HepG2 (cell line): ENCODE data around the gene KIAA1549. TPM values are rescaled to one million over a fixed set of nuclear protein-coding genes. Genes with fewer than 3 reads are reported as not detected.

Experiments
- ARID2 ChIP-seq: sonication (generic); formaldehyde crosslinking; IDR thresholded peaks from 2 replicates; pipeline ENCODE4 v1.8.1; 2022; ENCODE audit warnings: mild to moderate bottlenecking, missing genetic modification reagents, borderline replicate concordance
- ASH2L ChIP-seq: fragments of 300-600, 200-600 bp; sonication (generic); IDR thresholded peaks from 2 replicates; pipeline ENCODE4 v1.7.0; 2017; ENCODE audit warnings: low read depth, mild to moderate bottlenecking, moderate library complexity, mixed read lengths, low read length; ENCODE audit not compliant: insufficient read length
- CBX2 ChIP-seq, 2 experiments: fragments of 200-600 bp in 1 of 2; sonication (generic); formaldehyde crosslinking in 1 of 2; IDR thresholded peaks; 2 replicates each; pipeline versions ENCODE4 v1.7.0 to v1.8.1; 2018 to 2022; ENCODE audit warnings: low read depth in 2 of 2, low read length in 1 of 2, mild to moderate bottlenecking in 1 of 2, missing genetic modification reagents in 1 of 2
- CCDC6 ChIP-seq: sonication (generic); formaldehyde crosslinking; IDR thresholded peaks from 2 replicates; pipeline ENCODE4 v1.8.1; 2022; ENCODE audit warnings: mild to moderate bottlenecking, missing genetic modification reagents, moderate library complexity
- DPF2 ChIP-seq: sonication (generic); formaldehyde crosslinking; IDR thresholded peaks from 2 replicates; pipeline ENCODE4 v1.4.0; 2020; ENCODE audit warnings: mild to moderate bottlenecking, low read depth, missing genetic modification reagents, borderline replicate concordance
- E2F1 ChIP-seq: sonication (generic); formaldehyde crosslinking; IDR thresholded peaks from 2 replicates; pipeline ENCODE4 v1.5.0; 2020; ENCODE audit warnings: missing genetic modification reagents
- E2F2 ChIP-seq: sonication (generic); formaldehyde crosslinking; IDR thresholded peaks from 2 replicates; pipeline ENCODE4 v1.4.0; 2020; ENCODE audit warnings: missing genetic modification reagents, borderline replicate concordance
- HMGXB4 ChIP-seq, 2 experiments: sonication (generic) in 1 of 2; formaldehyde crosslinking in 1 of 2; IDR thresholded peaks; 2 replicates each; pipeline versions ENCODE4 v1.4.0 to v1.6.1; 2018 to 2020; ENCODE audit warnings: missing genetic modification reagents in 2 of 2, borderline replicate concordance in 1 of 2, low read depth in 1 of 2, mild to moderate bottlenecking in 1 of 2, missing biosample characterization in 1 of 2
- HNF4A ChIP-seq: sonication (generic); formaldehyde crosslinking; IDR thresholded peaks from 2 replicates; pipeline ENCODE4 v1.4.0; 2020; ENCODE audit warnings: missing genetic modification reagents
- HOXD1 ChIP-seq: sonication (generic); formaldehyde crosslinking; IDR thresholded peaks from 2 replicates; pipeline ENCODE4 v1.5.0; 2020; ENCODE audit warnings: missing genetic modification reagents
- KLF11 ChIP-seq: IDR thresholded peaks from 2 replicates; pipeline ENCODE4 v1.6.1; 2016; ENCODE audit warnings: missing compliant biosample characterization
- KLF13 ChIP-seq: sonication (generic); formaldehyde crosslinking; IDR thresholded peaks from 2 replicates; pipeline ENCODE4 v1.4.0; 2020; ENCODE audit warnings: mild to moderate bottlenecking, missing genetic modification reagents
- LBX2 ChIP-seq: sonication (generic); formaldehyde crosslinking; IDR thresholded peaks from 2 replicates; pipeline ENCODE4 v1.5.0; 2020; ENCODE audit warnings: missing genetic modification reagents, mild to moderate bottlenecking, borderline replicate concordance
- MAZ ChIP-seq, 2 experiments: sonication (generic) in 1 of 2; formaldehyde crosslinking in 1 of 2; IDR thresholded peaks; 2 replicates each; pipeline versions ENCODE4 v1.5.0 to v1.6.1; 2012 to 2020; ENCODE audit warnings: low read depth in 2 of 2, mild to moderate bottlenecking in 2 of 2, borderline replicate concordance in 1 of 2, improper control_type of control experiment in 1 of 2, low read length in 1 of 2, missing genetic modification reagents in 1 of 2, moderate library complexity in 1 of 2
- NFE2L1 ChIP-seq: sonication (generic); formaldehyde crosslinking; IDR thresholded peaks from 2 replicates; pipeline ENCODE4 v1.4.0; 2020; ENCODE audit warnings: missing genetic modification reagents, mild to moderate bottlenecking, borderline replicate concordance
- SAP130 ChIP-seq: IDR thresholded peaks from 2 replicates; pipeline ENCODE4 v1.6.1; 2016; ENCODE audit warnings: low read depth
- ZNF337 ChIP-seq: sonication (generic); formaldehyde crosslinking; IDR thresholded peaks from 2 replicates; pipeline ENCODE4 v1.5.1; 2020; ENCODE audit warnings: missing genetic modification reagents, low read depth, mild to moderate bottlenecking, borderline replicate concordance
- ZNF691 ChIP-seq: sonication (generic); formaldehyde crosslinking; IDR thresholded peaks from 2 replicates; pipeline ENCODE4 v1.4.0; 2020; ENCODE audit warnings: missing genetic modification reagents, low read depth, mild to moderate bottlenecking, borderline replicate concordance
- ZNF839 ChIP-seq: sonication (generic); formaldehyde crosslinking; IDR thresholded peaks from 2 replicates; pipeline ENCODE4 v1.4.0; 2020; ENCODE audit warnings: missing genetic modification reagents, mild to moderate bottlenecking, borderline replicate concordance
- ZSCAN30 ChIP-seq: sonication (generic); formaldehyde crosslinking; IDR thresholded peaks from 2 replicates; pipeline ENCODE4 v1.5.0; 2020; ENCODE audit warnings: mild to moderate bottlenecking, missing genetic modification reagents
- polyA plus RNA-seq, 8 experiments: library from polyadenylated mRNA; depleted of rRNA in 3 of 8; stranded (reverse) in 7 of 8; unstranded in 1 of 8; fragments of >200 nt; fragmentation: Illumina TruSeq in 4 of 8; extraction: Trizol in 4 of 8; gene quantifications; 2 replicates each; pipeline versions ENCODE4 v1.2.1 to v1.2.3, GENCODE V29; 2011 to 2016; ENCODE audit warnings: low read depth in 4 of 8, missing spikeins in 1 of 8, mixed read lengths in 1 of 8; ENCODE audit not compliant: insufficient read depth in 1 of 8
- total RNA-seq, 5 experiments: library from RNA; depleted of rRNA; stranded (reverse); fragments of >200 nt; fragmentation: Illumina TruSeq; extraction: Trizol; gene quantifications; 2 replicates each; pipeline ENCODE4 v1.2.3, GENCODE V29; 2016; ENCODE audit warnings: low read depth in 1 of 5

KIAA1549 gene
- total and polyA plus RNA-seq, 2 of the 13 experiments (the other 11 are each of a cell fraction or from before 2014, with no cell fraction given), result 1.1 to 1.8 TPM

- TF ChIP-seq ZNF691 (no peak; the same call in 1 of the 2 replicates), ZSCAN30 (CRISPR knock-in tag) (no peak), E2F1 (CRISPR knock-in tag) (no peak), KLF13 (CRISPR knock-in tag) (no peak), DPF2 (CRISPR knock-in tag) (no peak), SAP130 (CRISPR knock-in tag) (peak; percentile 6; the same call in 1 of the 2 replicates), ASH2L (peak; percentile 41), HOXD1 (CRISPR knock-in tag) (no peak), CCDC6 (CRISPR knock-in tag) (no peak), HNF4A (CRISPR knock-in tag) (no peak), ZNF337 (no peak), ARID2 (CRISPR knock-in tag) (no peak), ZNF839 (no peak), MAZ (IDR thresholded peaks at IDR 0.05; ENCODE audit: borderline replicate concordance, low read depth, low read length) (no peak), MAZ (CRISPR knock-in tag; IDR thresholded peaks at IDR 0.05; ENCODE audit: low read depth) (no peak), CBX2 (IDR thresholded peaks at IDR 0.05; ENCODE audit: low read depth, low read length) (no peak), CBX2 (CRISPR knock-in tag; IDR thresholded peaks at IDR 0.05; ENCODE audit: low read depth) (no peak), HMGXB4 (CRISPR knock-in tag; IDR thresholded peaks at IDR 0.05; ENCODE audit: borderline replicate concordance in 1 of 2, low read depth in 1 of 2) (0 out of 4 replicates have a peak, but pooled peaks of 1 of the 2 experiments have one; percentile 30), E2F2 (CRISPR knock-in tag) (no peak), LBX2 (CRISPR knock-in tag) (no peak), KLF11 (CRISPR knock-in tag) (no peak), NFE2L1 (CRISPR knock-in tag) (no peak)
Observed at GRCh38 chr7:138980563-138981291, 462 bp downstream of the KIAA1549 start (continued).
